CD4-positive, alpha-beta T cell treated with Interleukin-15 for 1 hour (primary cell): Measurements from ENCODE around the gene ARFRP1.
A peak's percentile ranks its signal among the peaks of the same experiment; 100 is the strongest.
"Not testable (repeated sequence)": the region's sequence is repeated elsewhere in the genome, so short reads cannot be mapped to it uniquely, and the experiment has no call there.

Source experiments
- DNase-seq: peaks from one replicate; pipeline ENCODE4 v3.0.0-alpha.2; 2020

The ARFRP1 gene

DNA sequence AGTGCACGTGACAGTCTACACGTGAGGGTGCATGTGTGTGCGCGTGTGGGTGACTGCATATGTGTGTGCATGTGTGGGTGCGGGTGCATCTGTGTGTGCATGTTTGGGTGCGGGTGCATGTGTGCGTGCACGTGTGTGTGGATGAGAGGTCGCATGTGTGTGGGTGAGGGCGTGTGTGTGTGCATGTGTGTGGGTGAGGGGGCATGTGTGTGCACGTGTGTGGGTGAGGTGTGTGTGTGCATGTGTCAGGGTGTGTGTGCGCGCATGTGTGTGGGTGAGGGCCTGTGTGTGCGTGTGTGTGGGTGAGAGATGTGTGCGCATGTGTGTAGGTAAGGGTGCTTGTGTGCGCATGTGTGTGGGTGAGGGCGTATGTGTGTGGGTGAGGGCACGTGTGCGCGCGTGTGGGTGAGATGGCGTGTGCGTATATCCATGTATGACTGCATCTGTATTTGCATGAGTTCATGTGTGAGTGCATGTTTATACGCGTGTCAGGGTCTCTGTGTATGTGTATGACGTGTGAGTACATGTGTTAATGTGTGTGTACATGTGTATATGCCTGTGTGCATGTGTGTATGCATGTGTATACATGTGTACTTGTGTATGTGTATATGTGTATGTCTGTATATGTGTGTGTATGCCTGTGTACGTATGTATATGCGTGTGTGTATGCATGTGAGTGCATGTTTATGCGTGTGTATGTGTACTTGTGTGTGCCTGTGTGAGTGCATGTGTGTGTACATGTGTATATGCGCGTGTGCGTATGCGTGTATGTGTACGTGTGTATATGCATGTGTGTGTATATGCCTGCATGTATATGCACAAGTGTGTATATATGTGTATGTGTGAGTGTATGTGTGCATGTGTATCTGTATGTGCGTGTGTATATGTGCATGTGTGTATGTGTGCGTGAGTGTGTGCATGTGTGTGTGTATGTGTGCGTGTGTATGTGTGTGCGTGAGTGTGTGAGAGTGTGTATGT is 24.6 kb upstream of the ARFRP1 start:
- DNase-seq, result no peak

- no peak for DNase-seq
Observed at GRCh38 chr20:63731410-63731809, 23.6 kb upstream of the ARFRP1 start.

GRCh38 chr20:63730189-63730733 is 22.5 kb upstream of the ARFRP1 start:
- not testable (repeated sequence) for DNase-seq

DNA sequence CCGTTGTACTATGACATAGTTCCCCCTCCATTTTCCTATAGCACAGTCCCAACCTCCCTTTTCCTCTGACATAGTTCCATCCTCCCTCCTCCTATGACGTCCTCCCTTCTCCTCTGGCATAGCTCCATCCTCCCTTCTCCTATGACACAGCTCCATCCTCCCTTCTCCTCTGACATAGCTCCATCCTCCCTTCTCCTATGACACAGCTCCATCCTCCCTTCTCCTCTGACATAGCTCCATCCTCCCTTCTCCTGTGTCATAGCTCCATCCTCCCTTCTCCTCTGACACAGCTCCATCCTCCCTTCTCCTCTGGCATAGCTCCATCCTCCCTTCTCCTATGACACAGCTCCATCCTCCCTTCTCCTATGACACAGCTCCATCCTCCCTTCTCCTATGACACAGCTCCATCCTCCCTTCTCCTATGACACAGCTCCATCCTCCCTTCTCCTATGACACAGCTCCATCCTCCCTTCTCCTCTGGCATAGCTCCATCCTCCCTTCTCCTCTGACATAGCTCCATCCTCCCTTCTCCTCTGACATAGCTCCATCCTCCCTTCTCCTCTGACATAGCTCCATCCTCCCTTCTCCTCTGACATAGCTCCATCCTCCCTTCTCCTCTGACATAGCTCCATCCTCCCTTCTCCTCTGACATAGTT is 15.3 kb upstream of the ARFRP1 start:
- DNase-seq, result not testable (repeated sequence)

GRCh38 chr20:63718996-63719395 is 11.2 kb upstream of the ARFRP1 start:
- DNase-seq, result no peak

GRCh38 chr20:63714858-63715257 is 7.1 kb upstream of the ARFRP1 start:
- no peak for DNase-seq

DNA sequence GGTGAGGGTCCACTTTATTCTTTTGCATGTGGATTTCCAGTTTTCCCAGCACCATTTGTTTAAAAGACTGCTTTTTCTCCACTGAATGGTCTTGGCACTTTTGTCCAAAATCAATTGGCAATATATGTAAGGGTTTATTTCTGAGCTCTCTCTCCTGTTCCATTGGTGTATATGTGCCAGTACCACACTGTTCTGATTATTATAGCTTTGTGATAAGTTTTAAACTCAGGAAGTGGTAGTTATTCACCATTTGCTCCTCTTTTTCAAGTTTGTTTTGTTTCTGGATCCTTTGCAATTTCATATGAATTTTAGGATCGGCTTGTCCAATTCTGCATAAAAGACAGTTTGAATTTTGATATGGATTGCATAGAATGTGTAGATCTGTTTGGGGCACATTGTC is 4.4 kb upstream of the ARFRP1 start:
- DNase-seq, result no peak

GRCh38 chr20:63711085-63711645 is 3.4 kb upstream of the ARFRP1 start:
- no peak for DNase-seq

DNA sequence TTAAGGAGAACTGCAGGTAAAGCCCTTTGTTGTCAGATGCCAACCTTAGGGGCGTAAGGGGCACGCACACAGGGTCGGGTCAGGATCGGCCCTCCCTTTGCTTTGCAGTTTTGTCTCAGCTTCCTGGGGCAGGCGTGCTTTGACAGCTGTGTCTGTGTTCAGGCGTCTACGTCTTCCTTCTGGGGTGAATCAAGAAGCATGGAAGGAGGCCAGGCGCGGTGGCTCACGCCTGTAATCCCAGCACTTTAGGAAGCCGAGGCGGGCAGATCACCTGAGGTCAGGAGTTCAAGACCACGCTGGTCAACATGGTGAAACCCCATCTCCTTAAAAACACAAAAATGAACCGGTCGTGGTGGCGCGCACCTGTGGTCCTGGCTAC is 1.4 kb upstream of the ARFRP1 start:
- no peak for DNase-seq

- DNase-seq, result no peak
Observed at GRCh38 chr20:63708301-63709148, 749 bp upstream of the ARFRP1 start.

DNA sequence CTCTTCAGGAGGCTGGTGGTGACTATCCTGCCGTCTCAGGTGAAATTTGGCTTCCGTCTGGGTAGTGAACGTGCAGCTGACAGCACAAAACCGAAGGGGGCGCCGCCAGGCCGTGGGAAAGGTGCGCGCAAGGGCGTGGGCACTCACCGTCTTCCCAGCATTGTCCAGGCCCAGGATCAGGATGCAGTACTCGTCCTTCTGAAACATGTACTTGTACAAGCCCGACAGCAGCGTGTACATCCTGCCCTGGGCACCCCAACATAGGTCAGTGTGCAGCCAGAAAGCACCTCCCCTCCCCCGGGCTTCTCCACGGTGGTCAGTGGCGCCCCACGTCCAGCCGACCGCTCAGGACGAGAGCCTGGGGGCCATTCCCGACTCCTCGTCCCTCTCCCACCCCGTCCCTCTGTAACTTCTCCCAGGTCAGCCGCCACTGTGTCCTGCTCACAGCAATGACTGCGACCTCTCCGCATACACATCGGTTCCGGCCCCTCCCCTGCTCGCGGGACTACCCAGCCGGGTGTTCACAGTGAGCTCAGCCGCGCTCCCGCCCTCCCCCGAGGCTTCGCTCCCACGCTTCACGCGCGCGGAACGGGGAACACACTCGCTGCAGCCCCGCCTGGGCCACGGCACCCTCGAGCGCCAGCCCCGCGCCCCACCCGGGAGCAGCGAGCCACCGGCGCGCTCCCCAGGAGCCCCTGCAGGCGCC is 771 bp downstream of the ARFRP1 start:
- DNase-seq, result peak; percentile 49

- DNase-seq, result no peak
Observed at GRCh38 chr20:63706027-63706695, 1.6 kb downstream of the ARFRP1 start.

- no peak for DNase-seq
Observed at GRCh38 chr20:63705232-63706026, 2.3 kb downstream of the ARFRP1 start.

DNA sequence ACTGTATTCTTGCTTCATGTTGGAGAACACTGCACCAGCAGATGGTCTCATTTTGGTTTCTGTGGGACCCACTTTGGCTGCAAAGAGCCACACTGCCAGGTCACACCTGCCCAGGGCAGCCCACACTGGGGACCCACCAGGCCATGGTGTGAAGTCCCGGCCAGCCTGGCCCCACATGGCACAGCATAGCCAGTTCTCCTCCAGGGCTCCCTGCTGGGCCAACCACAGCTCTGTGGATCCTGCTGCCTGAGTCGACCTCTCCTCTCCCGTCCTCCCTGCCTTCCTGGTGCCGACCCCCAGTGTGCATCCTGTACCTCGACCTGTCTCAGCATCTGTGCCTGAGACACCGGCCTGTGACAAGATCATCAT is 3.0 kb downstream of the ARFRP1 start:
- no peak for DNase-seq

- DNase-seq, result no peak
Observed at GRCh38 chr20:63703976-63704748, 3.6 kb downstream of the ARFRP1 start.

GRCh38 chr20:63703471-63703975 is 4.3 kb downstream of the ARFRP1 start:
- DNase-seq, result no peak

DNA sequence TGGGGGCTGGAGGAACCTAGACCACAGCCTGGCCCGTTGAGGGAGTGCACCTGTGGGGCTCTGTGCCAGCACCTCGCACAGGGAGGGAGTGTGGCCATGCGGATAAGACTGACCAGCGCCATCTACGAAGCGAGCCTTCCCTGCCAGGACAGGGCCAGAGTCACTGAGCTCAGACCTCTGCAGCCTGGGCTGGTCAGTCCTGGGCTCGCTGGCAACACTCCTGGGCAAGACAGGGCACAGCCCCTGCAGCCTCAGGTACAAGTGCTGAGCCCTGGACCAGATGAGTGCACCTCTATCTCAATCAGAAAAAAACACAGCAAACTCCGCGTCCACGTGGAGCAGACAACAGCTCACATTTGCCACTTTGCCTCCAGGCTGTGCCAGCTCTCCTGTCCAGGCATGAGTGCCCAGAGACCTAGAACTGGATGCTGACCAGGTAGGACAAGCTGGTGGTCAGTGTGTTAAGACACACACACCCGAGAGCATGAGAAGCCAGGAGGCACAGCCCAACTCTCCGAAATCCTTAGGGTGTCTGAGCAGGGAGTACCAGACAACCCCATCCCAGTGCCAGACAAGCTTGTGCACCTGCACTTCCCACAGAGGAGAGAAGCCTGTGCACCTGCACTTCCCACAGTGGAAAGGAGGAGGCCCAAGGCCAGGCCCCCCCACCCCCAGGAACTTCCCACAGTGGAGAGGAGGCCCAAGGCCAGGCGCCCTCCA is 4.9 kb downstream of the ARFRP1 start:
- no peak for DNase-seq

GRCh38 chr20:63702036-63702665 is 5.6 kb downstream of the ARFRP1 start:
- no peak for DNase-seq
